Hepatocyte (in vitro differentiated cells): ENCODE data around the gene SLC30A1. TPM values are rescaled to one million over a fixed set of nuclear protein-coding genes. Genes with fewer than 3 reads are reported as not detected.
"Not testable (repeated sequence)": the region's sequence is repeated elsewhere in the genome, so short reads cannot be mapped to it uniquely, and the experiment has no call there.

Experiments used
- DNase-seq: peaks from one replicate; pipeline ENCODE4 v3.0.0-alpha.2; 2016; ENCODE audit warnings: low spot score
- H2AFZ ChIP-seq: fragments of 200-600 bp; sonication (generic); 2 replicates; pipeline ENCODE4 v1.6.0; 2016; ENCODE audit warnings: antibody characterized with exemption, mild to moderate bottlenecking
- H3K27ac ChIP-seq: fragments of 200-600 bp; sonication (generic); 2 replicates; pipeline ENCODE4 v1.5.1; 2016; ENCODE audit warnings: mild to moderate bottlenecking
- H3K27me3 ChIP-seq: fragments of 200-600 bp; sonication (generic); 2 replicates; pipeline ENCODE4 v1.6.1; 2016
- H3K36me3 ChIP-seq: fragments of 200-600 bp; sonication (generic); replicated peaks from 2 replicates; pipeline ENCODE4 v1.5.1; 2016; ENCODE audit warnings: low read depth; ENCODE audit not compliant: insufficient read depth
- H3K4me1 ChIP-seq: fragments of 200-600 bp; sonication (generic); 2 replicates; pipeline ENCODE4 v1.5.1; 2016; ENCODE audit warnings: mild to moderate bottlenecking, moderate library complexity; ENCODE audit not compliant: insufficient read depth
- H3K4me2 ChIP-seq: fragments of 200-600 bp; sonication (generic); 2 replicates; pipeline ENCODE4 v1.6.0; 2016
- H3K4me3 ChIP-seq: fragments of 200-600 bp; sonication (generic); 2 replicates; pipeline ENCODE4 v1.5.1; 2016; ENCODE audit warnings: mild to moderate bottlenecking
- H3K79me2 ChIP-seq: fragments of 200-600 bp; sonication (generic); 2 replicates; pipeline ENCODE4 v1.6.0; 2017; ENCODE audit warnings: mild to moderate bottlenecking
- H3K9me2 ChIP-seq: fragments of 200-600 bp; sonication (generic); replicated peaks from 2 replicates; pipeline ENCODE4 v1.6.0; 2017; ENCODE audit warnings: mild to moderate bottlenecking; ENCODE audit not compliant: insufficient read depth
- H3K9me3 ChIP-seq: fragments of 200-600 bp; sonication (generic); 2 replicates; pipeline ENCODE4 v1.5.1; 2016; ENCODE audit warnings: low read depth, mild to moderate bottlenecking
- H4K20me1 ChIP-seq: fragments of 200-600 bp; sonication (generic); 2 replicates; pipeline ENCODE4 v1.6.0; 2016; ENCODE audit warnings: mild to moderate bottlenecking; ENCODE audit not compliant: insufficient read depth, poor library complexity, severe bottlenecking
- CTCF ChIP-seq: fragments of 200-600 bp; sonication (generic); IDR thresholded peaks from 2 replicates; pipeline ENCODE4 v1.5.1; 2016; ENCODE audit warnings: antibody characterized with exemption, mild to moderate bottlenecking; ENCODE audit not compliant: poor library complexity
- EZH2 ChIP-seq: fragments of 200-600 bp; sonication (generic); IDR thresholded peaks from 2 replicates; pipeline ENCODE4 v1.6.1; 2016; ENCODE audit warnings: antibody characterized with exemption, mild to moderate bottlenecking, borderline replicate concordance
- EZH2phosphoT487 ChIP-seq: fragments of 200-600 bp; sonication (generic); IDR thresholded peaks from one replicate; pipeline ENCODE4 v1.6.1; 2018; ENCODE audit warnings: antibody characterized with exemption, mild to moderate bottlenecking, low read depth, moderate library complexity; ENCODE audit not compliant: unreplicated experiment, severe bottlenecking
- WGBS: methylation state at CpG from one replicate; pipeline ENCODE4 v1.1.6; 2016; ENCODE audit warnings: low lambda C conversion rate; ENCODE audit errors: missing lambda C conversion rate; 5-methylcytosine and 5-hydroxymethylcytosine counted together
- polyA plus RNA-seq: library from polyadenylated mRNA; unstranded; fragments of >200 nt; fragmentation: Nextera tagmentation; extraction: Ambion mirVana; gene quantifications from 2 replicates; pipeline ENCODE4 v1.2.1, GENCODE V29; 2016
- total RNA-seq: library from RNA; depleted of rRNA; stranded (reverse); fragments of >200 nt; gene quantifications from 2 replicates; pipeline ENCODE4 v1.2.3, GENCODE V29; 2014

SLC30A1 gene
- total and polyA plus RNA-seq, 2 experiments from 2014 or later = 31.3 to 87.2 TPM

- H3K4me1 ChIP-seq = peaks cover 15% of the 10 kb centered on the region
- peak; percentile 54 for DNase-seq
- no peaks in the 10 kb centered on the region for H3K9me2 ChIP-seq
- H3K27ac ChIP-seq = peak overlapping the region; percentile 81
- H2AFZ ChIP-seq = no peak overlapping the region
- H3K79me2 ChIP-seq = no peaks in the 10 kb centered on the region
- H3K4me3 ChIP-seq = no peak overlapping the region
- no peaks in the 10 kb centered on the region for H4K20me1 ChIP-seq
- peak overlapping the region; percentile 22 for H3K4me2 ChIP-seq
- H3K36me3 ChIP-seq = no peaks in the 10 kb centered on the region
- H3K9me3 ChIP-seq = no peaks in the 10 kb centered on the region
- WGBS = 55% methylated on average over 7 of the region's 7 CpGs
- no peaks in the 10 kb centered on the region for H3K27me3 ChIP-seq
- TF ChIP-seq EZH2 (no peak), CTCF (no peak), EZH2phosphoT487 (no peak)
Measured at GRCh38 chr1:211541720-211542477, 37.1 kb downstream of the SLC30A1 start.

GRCh38 chr1:211541278-211541677 is 37.7 kb downstream of the SLC30A1 start:
- H3K4me1 ChIP-seq = peaks cover 15% of the 10 kb centered on the region
- no peaks in the 10 kb centered on the region for H3K9me3 ChIP-seq
- H2AFZ ChIP-seq = no peak overlapping the region
- TF ChIP-seq EZH2 (no peak), EZH2phosphoT487 (no peak), CTCF (no peak)
- no peaks in the 10 kb centered on the region for H3K79me2 ChIP-seq
- no peak overlapping the region for H3K4me3 ChIP-seq
- no peaks in the 10 kb centered on the region for H3K9me2 ChIP-seq
- no peaks in the 10 kb centered on the region for H3K27me3 ChIP-seq
- 95% methylated on average over 2 of the region's 2 CpGs for WGBS
- DNase-seq = no peak
- no peaks in the 10 kb centered on the region for H4K20me1 ChIP-seq
- H3K27ac ChIP-seq = peak overlapping the region; percentile 81
- no peak overlapping the region for H3K4me2 ChIP-seq
- H3K36me3 ChIP-seq = no peaks in the 10 kb centered on the region

- not testable (repeated sequence) for H3K36me3 ChIP-seq, H2AFZ ChIP-seq, H3K4me3 ChIP-seq, H3K9me2 ChIP-seq, H3K27me3 ChIP-seq, DNase-seq, H3K79me2 ChIP-seq, H4K20me1 ChIP-seq, H3K27ac ChIP-seq, H3K9me3 ChIP-seq, H3K4me2 ChIP-seq
- WGBS = 96% methylated on average over 1 of the region's 1 CpG
- H3K4me1 ChIP-seq = peaks cover 15% of the 10 kb centered on the region
Measured at GRCh38 chr1:211540824-211541223, 38.1 kb downstream of the SLC30A1 start.

GRCh38 chr1:211538287-211538686 is 40.7 kb downstream of the SLC30A1 start:
- no peaks in the 10 kb centered on the region for H3K36me3 ChIP-seq
- 81% methylated on average over 7 of the region's 8 CpGs for WGBS
- no peak overlapping the region for H3K27ac ChIP-seq
- TF ChIP-seq EZH2 (no peak), EZH2phosphoT487 (no peak), CTCF (no peak)
- no peaks in the 10 kb centered on the region for H3K9me2 ChIP-seq
- no peak for DNase-seq
- H3K27me3 ChIP-seq = no peaks in the 10 kb centered on the region
- H3K4me2 ChIP-seq = no peak overlapping the region
- H3K4me3 ChIP-seq = no peak overlapping the region
- no peaks in the 10 kb centered on the region for H3K79me2 ChIP-seq
- no peaks in the 10 kb centered on the region for H3K9me3 ChIP-seq
- H2AFZ ChIP-seq = no peak overlapping the region
- H3K4me1 ChIP-seq = peaks cover 15% of the 10 kb centered on the region
- H4K20me1 ChIP-seq = no peaks in the 10 kb centered on the region
